HG02571 (cell line): Measurements from ENCODE around the gene TMEM164.

Experiments used
- ATAC-seq: cut with Tn5 transposase; IDR thresholded peaks from one replicate; pipeline ENCODE4 v1.9.1; 2021; ENCODE audit warnings: mild to moderate bottlenecking, moderate library complexity; ENCODE audit not compliant: unreplicated experiment

The TMEM164 gene

GRCh38 chrX:110036162-110037033, 33.5 kb downstream of the TMEM164 start:
- ATAC-seq: no peak

GRCh38 chrX:110037178-110037577, 34.3 kb downstream of the TMEM164 start:
- no peak for ATAC-seq

GRCh38 chrX:110038900-110039299, 36.0 kb downstream of the TMEM164 start:
- ATAC-seq: no peak

GRCh38 chrX:110041980-110042379, 39.1 kb downstream of the TMEM164 start:
- no peak for ATAC-seq

- no peak for ATAC-seq
Observed at GRCh38 chrX:110042496-110042895, 39.6 kb downstream of the TMEM164 start.

GRCh38 chrX:110043506-110043905, 40.6 kb downstream of the TMEM164 start:
- ATAC-seq: no peak

- ATAC-seq: no peak
Observed at GRCh38 chrX:110044346-110045249, 41.7 kb downstream of the TMEM164 start.

GRCh38 chrX:110045421-110045820, 42.5 kb downstream of the TMEM164 start:
- no peak for ATAC-seq

GRCh38 chrX:110046001-110046400, 43.1 kb downstream of the TMEM164 start:
- ATAC-seq: no peak

- no peak for ATAC-seq
Observed at GRCh38 chrX:110046971-110047370, 44.1 kb downstream of the TMEM164 start.

GRCh38 chrX:110049096-110049495, 46.2 kb downstream of the TMEM164 start:
- no peak for ATAC-seq

- no peak for ATAC-seq
Observed at GRCh38 chrX:110050386-110050785, 47.5 kb downstream of the TMEM164 start.

GRCh38 chrX:110050901-110051300, 48.0 kb downstream of the TMEM164 start:
- no peak for ATAC-seq

GRCh38 chrX:110051559-110051958, 48.6 kb downstream of the TMEM164 start:
- no peak for ATAC-seq

GRCh38 chrX:110052303-110052702, 49.4 kb downstream of the TMEM164 start:
- no peak for ATAC-seq

- ATAC-seq: no peak
Observed at GRCh38 chrX:110053453-110053852, 50.5 kb downstream of the TMEM164 start.

GRCh38 chrX:110055616-110056015, 52.7 kb downstream of the TMEM164 start:
- no peak for ATAC-seq

GRCh38 chrX:110056419-110056818, 53.5 kb downstream of the TMEM164 start:
- ATAC-seq: no peak

GRCh38 chrX:110059410-110059809, 56.5 kb downstream of the TMEM164 start:
- ATAC-seq: no peak

- ATAC-seq: no peak
Observed at GRCh38 chrX:110060317-110060716, 57.4 kb downstream of the TMEM164 start.

GRCh38 chrX:110060846-110061537, 58.1 kb downstream of the TMEM164 start:
- ATAC-seq: no peak
